GM19351 (cell line): ENCODE results near the gene KCNC2.
"Not testable (repeated sequence)": the region's sequence is repeated elsewhere in the genome, so short reads cannot be mapped to it uniquely, and the experiment has no call there.

ENCODE experiments used
- ATAC-seq: cut with Tn5 transposase; IDR thresholded peaks from one replicate; pipeline ENCODE4 v1.9.1; 2021; ENCODE audit warnings: mild to moderate bottlenecking, moderate library complexity; ENCODE audit not compliant: unreplicated experiment

KCNC2 gene

GRCh38 chr12:75209812-75210138, at the start of gene KCNC2:
Gene KCNC2 (minus strand): TSS chr12:75209839.
- no peak for ATAC-seq

- ATAC-seq: no peak
These were observed 49.5 kb upstream of the KCNC2 start for GRCh38 chr12:75259143-75259542.

GRCh38 chr12:75257510-75257909, 47.9 kb upstream of the KCNC2 start:
- no peak for ATAC-seq

- no peak for ATAC-seq
These were observed 35.5 kb upstream of the KCNC2 start for GRCh38 chr12:75245108-75245507.

- ATAC-seq: peak; percentile 97
These were observed 30.3 kb upstream of the KCNC2 start for GRCh38 chr12:75239987-75240386.

GRCh38 chr12:75236206-75236605, 26.6 kb upstream of the KCNC2 start:
- no peak for ATAC-seq

GRCh38 chr12:75227132-75227531, 17.5 kb upstream of the KCNC2 start:
- no peak for ATAC-seq

GRCh38 chr12:75212072-75212471, 2.4 kb upstream of the KCNC2 start:
- ATAC-seq: no peak

GRCh38 chr12:75208856-75209811, 505 bp downstream of the KCNC2 start:
- ATAC-seq: no peak

- ATAC-seq: no peak
These were observed 2.1 kb downstream of the KCNC2 start for GRCh38 chr12:75207338-75208083.

- ATAC-seq: no peak
These were observed 4.1 kb downstream of the KCNC2 start for GRCh38 chr12:75205558-75205957.

- no peak for ATAC-seq
These were observed 12.8 kb downstream of the KCNC2 start for GRCh38 chr12:75196865-75197264.

GRCh38 chr12:75196408-75196807, 13.2 kb downstream of the KCNC2 start:
- no peak for ATAC-seq

- no peak for ATAC-seq
These were observed 15.4 kb downstream of the KCNC2 start for GRCh38 chr12:75194250-75194649.

GRCh38 chr12:75192196-75192595, 17.4 kb downstream of the KCNC2 start:
- ATAC-seq: no peak

GRCh38 chr12:75190846-75191245, 18.8 kb downstream of the KCNC2 start:
- no peak for ATAC-seq

GRCh38 chr12:75185881-75186280, 23.8 kb downstream of the KCNC2 start:
- not testable (repeated sequence) for ATAC-seq

GRCh38 chr12:75184516-75184915, 25.1 kb downstream of the KCNC2 start:
- ATAC-seq: no peak

- no peak for ATAC-seq
These were observed 25.7 kb downstream of the KCNC2 start for GRCh38 chr12:75183967-75184366.

- ATAC-seq: peak; percentile 77
These were observed 31.6 kb downstream of the KCNC2 start for GRCh38 chr12:75177997-75178396.

GRCh38 chr12:75172611-75173010, 37.0 kb downstream of the KCNC2 start:
- no peak for ATAC-seq

- peak; percentile 66 for ATAC-seq
These were observed 38.9 kb downstream of the KCNC2 start for GRCh38 chr12:75170640-75171185.
